ENCODE data around the gene OR5T2.

GRCh38 chr11:56188602-56189001 lies 45.5 kb downstream of the OR5T2 start:
- TF ChIP-seq CTCF (IDR thresholded peaks at IDR 0.05) = no peak
- no peak for TF ChIP-seq ZFX (IDR thresholded peaks at IDR 0.05; ENCODE audit: borderline replicate concordance)
